Testis (tissue), 3 donors: Measurements from ENCODE around the gene SNTB2. TPM values are rescaled to one million over a fixed set of nuclear protein-coding genes. Genes with fewer than 3 reads are reported as not detected.
A peak's percentile ranks its signal among the peaks of the same experiment; 100 is the strongest.

ENCODE experiments used
- DNase-seq: peaks from one replicate; pipeline ENCODE4 v3.0.0-alpha.2; 2019
- H3K27ac ChIP-seq, 2 donors: fragments of 200-600 bp; sonication (generic); one replicate each; pipeline ENCODE4 v1.5.1; 2019
- H3K27me3 ChIP-seq: fragments of 200-600 bp; sonication (generic); one replicate; pipeline ENCODE4 v1.5.1; 2019
- H3K36me3 ChIP-seq: fragments of 200-600 bp; sonication (generic); one replicate; pipeline ENCODE4 v1.5.1; 2017; ENCODE audit warnings: low read depth; ENCODE audit errors: missing control alignments
- H3K4me1 ChIP-seq: fragments of 200-600 bp; sonication (generic); one replicate; pipeline ENCODE4 v1.5.1; 2019
- H3K4me3 ChIP-seq, 2 donors: fragments of 200-600 bp; sonication (generic); one replicate each; pipeline ENCODE4 v1.5.1; 2017 to 2019
- H3K9me3 ChIP-seq: fragments of 200-600 bp; sonication (generic); one replicate; pipeline ENCODE4 v1.5.1; 2017
- POLR2A ChIP-seq: fragments of 450-650 bp; IDR thresholded peaks from one replicate; pipeline ENCODE4 v1.6.1; 2017; ENCODE audit warnings: antibody characterized with exemption, mild to moderate bottlenecking, moderate library complexity
- WGBS, 2 donors: methylation state at CpG; one replicate each; pipeline ENCODE4 v1.1.5; 2018; 5-methylcytosine and 5-hydroxymethylcytosine counted together
- intact Hi-C: fragments of 100-400 bp; cut with DNase I; formaldehyde crosslinking; loops from one replicate; pipeline ENCODE4 v1.15.1; 2023; ENCODE audit warnings: low total_unique reads
- polyA plus RNA-seq: library from polyadenylated mRNA; stranded (reverse); fragments of 350-450 nt; fragmentation: Illumina TruSeq; extraction: RNeasy Lipid Tissue Mini Kit (QIAGEN cat#74804); gene quantifications from one replicate; pipeline ENCODE4 v1.2.3, GENCODE V29; 2014; ENCODE audit warnings: low read depth, low replicate concordance; ENCODE audit not compliant: insufficient read depth
- total RNA-seq, 2 donors: library from RNA; depleted of rRNA; stranded (reverse); fragments of >200 nt; gene quantifications; one replicate each; pipeline ENCODE4 v1.2.3, GENCODE V29; 2016
- TF ChIP-seq, protein P1 (sequence below), 3 experiments: fragments of 450-650 bp in 2 of 3; fragments of 200-600 bp in 1 of 3; sonication (generic) in 1 of 3; IDR thresholded peaks; one replicate each; pipeline ENCODE4 v1.5.1; 2016 to 2019; ENCODE audit warnings: antibody characterized with exemption in 3 of 3, mild to moderate bottlenecking in 2 of 3, moderate library complexity in 1 of 3

Gene SNTB2
- total and polyA plus RNA-seq, 3 donors from 2014 or later = 29.2 to 39.3 (median 35.1) TPM

DNA sequence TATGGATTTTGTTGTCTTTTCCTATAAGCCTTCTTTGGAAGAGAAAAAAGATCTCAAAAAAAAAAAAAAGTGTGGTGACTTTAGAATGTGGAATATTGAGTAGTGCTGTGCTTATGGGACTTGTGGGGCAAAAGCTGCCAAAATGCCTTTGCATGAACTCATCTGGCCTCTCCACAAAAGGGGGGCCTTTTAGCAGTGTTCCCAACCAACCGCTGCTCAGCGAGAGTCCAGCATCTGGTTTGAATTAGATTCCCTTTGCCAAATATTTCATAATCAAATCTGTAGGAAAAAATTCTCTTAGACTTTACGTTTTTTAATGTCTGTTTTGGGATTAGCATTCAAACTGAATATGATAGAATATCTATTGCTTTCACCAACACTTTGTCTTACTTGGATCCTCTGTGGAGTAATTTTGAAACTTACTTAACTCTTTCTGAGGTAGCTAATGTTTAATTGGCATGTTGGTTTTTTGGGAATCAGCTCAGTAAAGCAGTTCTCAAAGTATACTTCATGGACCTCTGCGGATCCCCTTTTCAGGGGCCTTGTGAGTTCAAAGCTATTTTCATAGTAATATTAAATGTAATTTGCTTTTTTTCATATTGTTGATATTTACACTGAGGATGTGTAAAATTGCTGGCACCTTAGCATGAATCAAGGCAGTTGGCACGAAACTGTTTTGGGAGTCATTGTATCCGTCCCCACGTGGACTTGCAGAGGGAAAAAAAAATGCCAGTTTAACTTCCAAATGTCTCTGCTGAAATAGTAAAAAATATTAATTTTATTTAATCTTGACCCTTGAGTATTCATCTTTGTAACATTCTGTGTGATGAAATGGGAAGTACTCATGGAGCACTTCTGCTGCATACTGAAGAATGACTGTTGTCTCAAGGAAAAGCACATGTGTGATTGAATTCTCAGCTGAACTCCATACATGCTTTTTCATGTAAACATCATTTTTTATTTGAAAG, 89.5 kb downstream of the SNTB2 start:
- Histone ChIP-seq H3K36me3 (no peaks in the 10 kb centered on the region), H3K27ac (peak overlapping the region in 1 of 2 donors; percentile 66), H3K4me1 (peaks cover 10% of the 10 kb centered on the region), H3K4me3 (no peak overlapping the region), H3K27me3 (no peaks in the 10 kb centered on the region), H3K9me3 (no peaks in the 10 kb centered on the region)
- TF ChIP-seq, protein P1, sequence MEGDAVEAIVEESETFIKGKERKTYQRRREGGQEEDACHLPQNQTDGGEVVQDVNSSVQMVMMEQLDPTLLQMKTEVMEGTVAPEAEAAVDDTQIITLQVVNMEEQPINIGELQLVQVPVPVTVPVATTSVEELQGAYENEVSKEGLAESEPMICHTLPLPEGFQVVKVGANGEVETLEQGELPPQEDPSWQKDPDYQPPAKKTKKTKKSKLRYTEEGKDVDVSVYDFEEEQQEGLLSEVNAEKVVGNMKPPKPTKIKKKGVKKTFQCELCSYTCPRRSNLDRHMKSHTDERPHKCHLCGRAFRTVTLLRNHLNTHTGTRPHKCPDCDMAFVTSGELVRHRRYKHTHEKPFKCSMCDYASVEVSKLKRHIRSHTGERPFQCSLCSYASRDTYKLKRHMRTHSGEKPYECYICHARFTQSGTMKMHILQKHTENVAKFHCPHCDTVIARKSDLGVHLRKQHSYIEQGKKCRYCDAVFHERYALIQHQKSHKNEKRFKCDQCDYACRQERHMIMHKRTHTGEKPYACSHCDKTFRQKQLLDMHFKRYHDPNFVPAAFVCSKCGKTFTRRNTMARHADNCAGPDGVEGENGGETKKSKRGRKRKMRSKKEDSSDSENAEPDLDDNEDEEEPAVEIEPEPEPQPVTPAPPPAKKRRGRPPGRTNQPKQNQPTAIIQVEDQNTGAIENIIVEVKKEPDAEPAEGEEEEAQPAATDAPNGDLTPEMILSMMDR (IDR thresholded peaks at IDR 0.05) = no peak
- no peak for TF ChIP-seq POLR2A
- intact Hi-C loops = no loop called here
- 42 to 51% methylated on average over 7 of the region's 7 CpGs for WGBS, 2 donors
- DNase-seq = peak; percentile 69

DNA sequence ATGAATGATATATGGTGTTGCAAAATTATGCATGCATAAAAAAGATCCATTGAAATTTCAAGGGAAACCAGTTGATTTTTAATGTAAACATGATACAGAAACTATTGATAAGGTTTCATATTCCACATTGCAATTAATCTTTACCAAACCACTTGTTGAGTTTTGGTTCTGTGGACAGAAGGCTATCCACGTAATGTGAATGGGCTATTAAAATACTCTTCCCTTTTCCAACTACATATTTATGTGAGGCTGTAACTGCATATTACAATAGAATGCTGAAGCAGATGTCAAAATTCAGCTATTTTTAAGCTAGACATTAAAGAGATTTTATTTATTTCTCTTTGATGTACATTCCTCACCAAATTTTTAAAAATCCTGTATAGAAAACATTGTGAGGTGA, 90.4 kb downstream of the SNTB2 start:
- Histone ChIP-seq H3K4me3 (no peak overlapping the region), H3K4me1 (peaks cover 10% of the 10 kb centered on the region), H3K36me3 (no peaks in the 10 kb centered on the region), H3K27ac (no peak overlapping the region), H3K9me3 (no peaks in the 10 kb centered on the region), H3K27me3 (no peaks in the 10 kb centered on the region)
- no peak for DNase-seq
- intact Hi-C loops = no loop called here
- WGBS, 2 donors = 51 to 69% methylated on average over 1 of the region's 1 CpG
- TF ChIP-seq, protein P1 (IDR thresholded peaks at IDR 0.05) = no peak
- TF ChIP-seq POLR2A = no peak

DNA sequence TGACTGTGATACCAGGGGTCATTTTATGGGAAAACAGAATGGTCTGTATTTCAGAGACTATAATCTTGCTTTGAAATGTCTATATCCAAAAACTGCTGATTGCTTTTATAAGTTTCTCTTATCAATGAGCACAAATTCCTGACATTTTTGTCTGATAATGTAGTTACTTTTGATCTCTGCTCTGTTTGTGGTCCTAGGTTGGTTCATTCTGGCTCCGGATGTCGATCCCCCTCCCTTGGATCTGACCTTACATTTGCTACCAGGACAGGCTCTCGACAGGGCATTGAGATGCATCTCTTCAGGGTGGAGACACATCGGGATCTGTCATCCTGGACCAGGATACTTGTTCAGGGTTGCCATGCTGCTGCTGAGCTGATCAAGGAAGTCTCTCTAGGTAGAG, 96.9 kb downstream of the SNTB2 start:
- H3K4me3 ChIP-seq = no peak overlapping the region
- peaks cover 7% of the 10 kb centered on the region for H3K4me1 ChIP-seq
- no peak for DNase-seq
- H3K27ac ChIP-seq = no peak overlapping the region
- H3K27me3 ChIP-seq = no peaks in the 10 kb centered on the region
- H3K36me3 ChIP-seq = no peaks in the 10 kb centered on the region
- intact Hi-C loops = no loop called here
- WGBS, 2 donors = 45 to 63% methylated on average over 4 of the region's 4 CpGs
- TF ChIP-seq, protein P1 (IDR thresholded peaks at IDR 0.05) = no peak
- no peak for TF ChIP-seq POLR2A
- H3K9me3 ChIP-seq = no peaks in the 10 kb centered on the region

DNA sequence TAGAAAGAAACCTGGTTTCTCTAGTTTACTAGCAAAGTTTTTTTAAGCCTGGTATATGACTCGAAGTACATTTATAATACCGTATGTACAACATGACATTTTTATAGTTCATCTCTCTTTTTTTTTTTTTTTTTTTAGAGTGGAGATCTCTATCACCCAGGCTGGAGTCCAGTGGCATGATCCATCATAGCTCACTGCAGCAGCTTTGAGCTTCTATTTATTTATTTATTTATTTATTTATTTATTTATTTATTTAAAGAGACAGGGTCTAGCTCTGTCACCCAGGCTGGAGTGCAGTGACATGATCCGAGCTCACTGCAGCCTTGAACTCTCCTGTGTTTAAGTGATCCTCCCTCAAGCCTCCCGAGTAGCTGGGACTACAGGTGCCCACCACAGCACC, 98.3 kb downstream of the SNTB2 start:
- H3K4me1 ChIP-seq = peaks cover 7% of the 10 kb centered on the region
- H3K36me3 ChIP-seq = no peaks in the 10 kb centered on the region
- no peaks in the 10 kb centered on the region for H3K27me3 ChIP-seq
- no peaks in the 10 kb centered on the region for H3K9me3 ChIP-seq
- WGBS, 2 donors = 88 to 90% methylated on average over 4 of the region's 4 CpGs
- H3K4me3 ChIP-seq = no peak overlapping the region
- DNase-seq = no peak
- TF ChIP-seq, protein P1 (IDR thresholded peaks at IDR 0.05) = no peak
- no peak for TF ChIP-seq POLR2A
- H3K27ac ChIP-seq = no peak overlapping the region
- intact Hi-C loops = loop anchor here (5.0 kb wide), 1 partner anchor 133 kb away; no protein-coding TSS in a partner anchor
